Osteoblast (primary cell): ENCODE measurements around the gene ZIC1. TPM values are rescaled to one million over a fixed set of nuclear protein-coding genes. Genes with fewer than 3 reads are reported as not detected.

ENCODE experiments used
- DNase-seq: peaks from one replicate; pipeline ENCODE4 v3.0.0; 2011; ENCODE audit warnings: low spot score, mixed read lengths; ENCODE audit not compliant: insufficient read length; ENCODE audit errors: missing footprints
- H2AFZ ChIP-seq: 2 replicates; pipeline ENCODE4 v1.6.0; 2011; ENCODE audit warnings: mild to moderate bottlenecking, low read length
- H3K27ac ChIP-seq: 2 replicates; pipeline ENCODE4 v1.5.1; 2011; ENCODE audit warnings: mild to moderate bottlenecking, low read depth, low read length, moderate library complexity
- H3K27me3 ChIP-seq: 2 replicates; pipeline ENCODE4 v1.6.0; 2012; ENCODE audit warnings: mild to moderate bottlenecking, control low read depth, inconsistent platforms, low read length, moderate library complexity; ENCODE audit not compliant: insufficient read depth
- H3K36me3 ChIP-seq: 2 replicates; pipeline ENCODE4 v1.5.1; 2011; ENCODE audit warnings: mild to moderate bottlenecking, low read length, control low read depth, moderate library complexity; ENCODE audit not compliant: insufficient read depth
- H3K4me1 ChIP-seq: 2 replicates; pipeline ENCODE4 v1.5.1; 2011; ENCODE audit warnings: mild to moderate bottlenecking, low read length, control low read depth, moderate library complexity; ENCODE audit not compliant: insufficient read depth
- H3K4me2 ChIP-seq: 2 replicates; pipeline ENCODE4 v1.6.0; 2011; ENCODE audit warnings: mild to moderate bottlenecking, low read length; ENCODE audit not compliant: insufficient read depth
- H3K4me3 ChIP-seq: fragments of 200-600 bp; sonication (generic); 3 replicates; pipeline ENCODE4 v1.5.1; 2012; ENCODE audit warnings: mild to moderate bottlenecking, low read length, inconsistent platforms; ENCODE audit not compliant: insufficient read depth
- H3K79me2 ChIP-seq: 2 replicates; pipeline ENCODE4 v1.6.0; 2012; ENCODE audit warnings: mild to moderate bottlenecking, low read length, control low read depth, inconsistent platforms; ENCODE audit not compliant: insufficient read depth
- H3K9me3 ChIP-seq: 2 replicates; pipeline ENCODE4 v1.5.1; 2011; ENCODE audit warnings: low read depth, low read length, control low read depth
- H4K20me1 ChIP-seq: 2 replicates; pipeline ENCODE4 v1.6.0; 2012; ENCODE audit warnings: mild to moderate bottlenecking, low read length, control low read depth; ENCODE audit not compliant: insufficient read depth
- CTCF ChIP-seq: IDR thresholded peaks from 2 replicates; pipeline ENCODE4 v1.5.1; 2011; ENCODE audit warnings: mild to moderate bottlenecking, low read depth, low read length, moderate library complexity; ENCODE audit errors: extremely low read depth
- total RNA-seq: library from RNA; depleted of rRNA; stranded (reverse); fragments of >200 nt; gene quantifications from 2 replicates; pipeline ENCODE4 v1.2.3, GENCODE V29; 2012

The ZIC1 gene
- total RNA-seq, 1 donor = 3.6 TPM

- Histone ChIP-seq H4K20me1 (no peaks in the 10 kb centered on the region), H3K79me2 (no peaks in the 10 kb centered on the region), H3K27me3 (peaks cover 2% of the 10 kb centered on the region), H3K9me3 (no peaks in the 10 kb centered on the region), H3K4me2 (no peak overlapping the region), H3K4me1 (no peaks in the 10 kb centered on the region), H3K36me3 (no peaks in the 10 kb centered on the region), H2AFZ (no peak overlapping the region), H3K27ac (no peak overlapping the region), H3K4me3 (no peak overlapping the region)
- TF ChIP-seq CTCF = no peak
- DNase-seq = no peak
Measured at GRCh38 chr3:147449669-147450068, 40.5 kb downstream of the ZIC1 start.

- Histone ChIP-seq H3K79me2 (no peaks in the 10 kb centered on the region), H3K36me3 (no peaks in the 10 kb centered on the region), H4K20me1 (no peaks in the 10 kb centered on the region), H2AFZ (no peak overlapping the region), H3K4me2 (no peak overlapping the region), H3K27me3 (peaks cover 4% of the 10 kb centered on the region), H3K4me3 (no peak overlapping the region), H3K27ac (no peak overlapping the region), H3K9me3 (no peaks in the 10 kb centered on the region), H3K4me1 (no peaks in the 10 kb centered on the region)
- DNase-seq = no peak
- TF ChIP-seq CTCF = no peak
Measured at GRCh38 chr3:147458995-147459704, 50.0 kb downstream of the ZIC1 start.

DNA sequence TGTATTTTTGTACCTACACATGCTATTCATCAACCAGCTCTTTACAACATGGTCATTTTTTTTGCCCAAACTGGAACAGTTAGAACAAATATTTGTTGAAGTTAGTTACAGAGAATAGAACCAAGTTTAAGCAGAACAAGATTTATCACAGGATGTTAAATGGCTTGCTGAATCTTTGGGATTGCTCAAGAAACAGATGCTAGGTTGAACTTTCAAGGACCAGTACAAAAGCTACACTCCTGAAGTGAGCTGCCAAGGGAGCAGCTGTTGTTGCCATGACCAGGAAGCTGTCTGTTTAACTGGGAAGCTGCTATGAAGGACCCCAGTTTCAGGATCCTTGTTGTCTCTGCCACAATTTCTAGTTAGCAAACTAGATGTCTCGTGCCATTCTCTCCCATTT is 53.7 kb downstream of the ZIC1 start:
- Histone ChIP-seq H3K9me3 (no peaks in the 10 kb centered on the region), H3K36me3 (no peaks in the 10 kb centered on the region), H3K79me2 (no peaks in the 10 kb centered on the region), H3K4me3 (no peak overlapping the region), H3K4me1 (no peaks in the 10 kb centered on the region), H3K27ac (no peak overlapping the region), H3K4me2 (no peak overlapping the region), H2AFZ (no peak overlapping the region), H4K20me1 (no peaks in the 10 kb centered on the region), H3K27me3 (no peaks in the 10 kb centered on the region)
- DNase-seq = no peak
- no peak for TF ChIP-seq CTCF

Other genes with a start within 250 kb of the ZIC1 start
- gene ZIC4, start 2.8 kb upstream of the ZIC1 start, total RNA-seq = 0.29 and 0.72 TPM in 2 replicates